Stomach (tissue), 4 donors: ENCODE measurements around the gene PDCD2.

Experiments
- EP300 ChIP-seq: sonication (generic); formaldehyde crosslinking; IDR thresholded peaks from one replicate; pipeline ENCODE4 v1.6.1; 2017; ENCODE audit warnings: antibody characterized with exemption
- POLR2A ChIP-seq, 4 donors: fragments of 450-650 bp; IDR thresholded peaks; one replicate each; pipeline ENCODE4 v1.6.1; 2016; ENCODE audit warnings: antibody characterized with exemption in 4 of 4, control low read depth in 2 of 4, mild to moderate bottlenecking in 1 of 4, moderate library complexity in 1 of 4
- POLR2AphosphoS5 ChIP-seq, 3 donors: sonication (generic); formaldehyde crosslinking; IDR thresholded peaks; one replicate each; pipeline ENCODE4 v1.6.1; 2016; ENCODE audit warnings: antibody characterized with exemption in 3 of 3
- TF ChIP-seq, protein P1 (sequence below), 7 experiments: fragments of 450-650 bp in 4 of 7; fragments of 200-600 bp in 3 of 7; sonication (generic) in 3 of 7; IDR thresholded peaks; one replicate each; pipeline ENCODE4 v1.5.1; 2016 to 2019; ENCODE audit warnings: antibody characterized with exemption in 7 of 7, control low read depth in 2 of 7, mild to moderate bottlenecking in 1 of 7

DNA sequence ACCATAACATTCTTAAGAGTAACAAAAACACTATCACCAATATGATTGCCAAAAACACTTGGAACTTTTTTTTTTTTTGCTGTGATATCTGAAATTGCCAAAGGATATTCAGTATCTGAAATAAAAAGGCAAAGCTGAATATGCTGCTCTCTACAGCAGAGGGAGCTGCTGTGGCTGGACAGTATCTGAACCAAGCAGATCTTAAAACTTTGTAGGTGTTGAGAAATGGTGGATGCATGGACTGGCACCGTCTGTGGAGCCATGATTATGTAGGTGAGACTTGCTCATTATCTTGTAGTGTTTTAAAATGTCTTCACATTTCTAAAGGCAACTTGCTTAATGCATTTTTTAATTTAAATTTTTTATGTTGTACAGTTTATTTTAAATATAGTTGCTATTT lies 9.2 kb downstream of the PDCD2 start:
- TF ChIP-seq, protein P1, sequence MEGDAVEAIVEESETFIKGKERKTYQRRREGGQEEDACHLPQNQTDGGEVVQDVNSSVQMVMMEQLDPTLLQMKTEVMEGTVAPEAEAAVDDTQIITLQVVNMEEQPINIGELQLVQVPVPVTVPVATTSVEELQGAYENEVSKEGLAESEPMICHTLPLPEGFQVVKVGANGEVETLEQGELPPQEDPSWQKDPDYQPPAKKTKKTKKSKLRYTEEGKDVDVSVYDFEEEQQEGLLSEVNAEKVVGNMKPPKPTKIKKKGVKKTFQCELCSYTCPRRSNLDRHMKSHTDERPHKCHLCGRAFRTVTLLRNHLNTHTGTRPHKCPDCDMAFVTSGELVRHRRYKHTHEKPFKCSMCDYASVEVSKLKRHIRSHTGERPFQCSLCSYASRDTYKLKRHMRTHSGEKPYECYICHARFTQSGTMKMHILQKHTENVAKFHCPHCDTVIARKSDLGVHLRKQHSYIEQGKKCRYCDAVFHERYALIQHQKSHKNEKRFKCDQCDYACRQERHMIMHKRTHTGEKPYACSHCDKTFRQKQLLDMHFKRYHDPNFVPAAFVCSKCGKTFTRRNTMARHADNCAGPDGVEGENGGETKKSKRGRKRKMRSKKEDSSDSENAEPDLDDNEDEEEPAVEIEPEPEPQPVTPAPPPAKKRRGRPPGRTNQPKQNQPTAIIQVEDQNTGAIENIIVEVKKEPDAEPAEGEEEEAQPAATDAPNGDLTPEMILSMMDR (IDR thresholded peaks at IDR 0.05), result no peak
- TF ChIP-seq POLR2A (IDR thresholded peaks at IDR 0.05) (no peak), POLR2AphosphoS5 (IDR thresholded peaks at IDR 0.05) (no peak), EP300 (no peak)
